Osteoblast (primary cell): ENCODE measurements around the gene SECTM1. TPM values are rescaled to one million over a fixed set of nuclear protein-coding genes. Genes with fewer than 3 reads are reported as not detected.

Experiments used
- DNase-seq: peaks from one replicate; pipeline ENCODE4 v3.0.0; 2011; ENCODE audit warnings: low spot score, mixed read lengths; ENCODE audit not compliant: insufficient read length; ENCODE audit errors: missing footprints
- H2AFZ ChIP-seq: 2 replicates; pipeline ENCODE4 v1.6.0; 2011; ENCODE audit warnings: mild to moderate bottlenecking, low read length
- H3K27ac ChIP-seq: 2 replicates; pipeline ENCODE4 v1.5.1; 2011; ENCODE audit warnings: mild to moderate bottlenecking, low read depth, low read length, moderate library complexity
- H3K27me3 ChIP-seq: 2 replicates; pipeline ENCODE4 v1.6.0; 2012; ENCODE audit warnings: mild to moderate bottlenecking, control low read depth, inconsistent platforms, low read length, moderate library complexity; ENCODE audit not compliant: insufficient read depth
- H3K36me3 ChIP-seq: 2 replicates; pipeline ENCODE4 v1.5.1; 2011; ENCODE audit warnings: mild to moderate bottlenecking, low read length, control low read depth, moderate library complexity; ENCODE audit not compliant: insufficient read depth
- H3K4me1 ChIP-seq: 2 replicates; pipeline ENCODE4 v1.5.1; 2011; ENCODE audit warnings: mild to moderate bottlenecking, low read length, control low read depth, moderate library complexity; ENCODE audit not compliant: insufficient read depth
- H3K4me2 ChIP-seq: 2 replicates; pipeline ENCODE4 v1.6.0; 2011; ENCODE audit warnings: mild to moderate bottlenecking, low read length; ENCODE audit not compliant: insufficient read depth
- H3K4me3 ChIP-seq: fragments of 200-600 bp; sonication (generic); 3 replicates; pipeline ENCODE4 v1.5.1; 2012; ENCODE audit warnings: mild to moderate bottlenecking, low read length, inconsistent platforms; ENCODE audit not compliant: insufficient read depth
- H3K79me2 ChIP-seq: 2 replicates; pipeline ENCODE4 v1.6.0; 2012; ENCODE audit warnings: mild to moderate bottlenecking, low read length, control low read depth, inconsistent platforms; ENCODE audit not compliant: insufficient read depth
- H3K9me3 ChIP-seq: 2 replicates; pipeline ENCODE4 v1.5.1; 2011; ENCODE audit warnings: low read depth, low read length, control low read depth
- H4K20me1 ChIP-seq: 2 replicates; pipeline ENCODE4 v1.6.0; 2012; ENCODE audit warnings: mild to moderate bottlenecking, low read length, control low read depth; ENCODE audit not compliant: insufficient read depth
- CTCF ChIP-seq: IDR thresholded peaks from 2 replicates; pipeline ENCODE4 v1.5.1; 2011; ENCODE audit warnings: mild to moderate bottlenecking, low read depth, low read length, moderate library complexity; ENCODE audit errors: extremely low read depth
- total RNA-seq: library from RNA; depleted of rRNA; stranded (reverse); fragments of >200 nt; gene quantifications from 2 replicates; pipeline ENCODE4 v1.2.3, GENCODE V29; 2012

SECTM1 gene
- total RNA-seq, 1 donor, result 5.8 TPM

- Histone ChIP-seq H3K9me3 (no peaks in the 10 kb centered on the region), H3K4me1 (no peaks in the 10 kb centered on the region), H3K27ac (no peak overlapping the region), H3K36me3 (no peaks in the 10 kb centered on the region), H3K79me2 (no peaks in the 10 kb centered on the region), H3K27me3 (peaks cover 25% of the 10 kb centered on the region), H4K20me1 (no peaks in the 10 kb centered on the region), H3K4me2 (no peak overlapping the region), H2AFZ (no peak overlapping the region), H3K4me3 (no peak overlapping the region)
- no peak for TF ChIP-seq CTCF
- no peak for DNase-seq
Measured at GRCh38 chr17:82318772-82319606, 14.6 kb downstream of the SECTM1 start.

GRCh38 chr17:82318169-82318498, 15.4 kb downstream of the SECTM1 start:
- TF ChIP-seq CTCF, result no peak
- Histone ChIP-seq H3K79me2 (no peaks in the 10 kb centered on the region), H3K4me1 (no peaks in the 10 kb centered on the region), H3K36me3 (no peaks in the 10 kb centered on the region), H3K4me2 (no peak overlapping the region), H2AFZ (no peak overlapping the region), H3K27ac (no peak overlapping the region), H4K20me1 (no peaks in the 10 kb centered on the region), H3K27me3 (peaks cover 32% of the 10 kb centered on the region), H3K9me3 (no peaks in the 10 kb centered on the region), H3K4me3 (no peak overlapping the region)
- no peak for DNase-seq

- H3K9me3 ChIP-seq, result no peaks in the 10 kb centered on the region
- H3K79me2 ChIP-seq, result no peaks in the 10 kb centered on the region
- H3K4me1 ChIP-seq, result no peaks in the 10 kb centered on the region
- no peak within 1 kb of the TSS for H2AFZ ChIP-seq
- no peaks in the 10 kb centered on the region for H3K36me3 ChIP-seq
- no peak within 1 kb of the TSS for H3K4me3 ChIP-seq
- no peak within 1 kb of the TSS for H3K4me2 ChIP-seq
- no peaks in the 10 kb centered on the region for H4K20me1 ChIP-seq
- TF ChIP-seq CTCF, result no peak
- no peak within 1 kb of the TSS for H3K27ac ChIP-seq
- no peak for DNase-seq
- peaks cover 32% of the 10 kb centered on the region for H3K27me3 ChIP-seq
Measured at GRCh38 chr17:82317394-82318168, 16.0 kb downstream of the SECTM1 start, which contains the start of gene CD7. CD7 (minus strand) TSS chr17:82317608; CDS start chr17:82317495, 113 bp downstream.
